Panc1 (cell line): ENCODE measurements around the gene UACA. TPM values are rescaled to one million over a fixed set of nuclear protein-coding genes. Genes with fewer than 3 reads are reported as not detected.

ENCODE experiments used
- ATAC-seq: fragments of 200-7000 bp; cut with Tn5 transposase; 2 replicates; pipeline ENCODE4 v1.9.1; 2020; ENCODE audit warnings: mild to moderate bottlenecking, moderate library complexity
- BruUV-seq: library from RNA; stranded (reverse); fragments of 400-500 nt; replicated peaks from 2 replicates; lab custom pipeline; 2021; lab: Mats Ljungman, UMichigan
- CTCF ChIA-PET: fragments of 300-600 bp; sonication (Branson Sonifier 250); formaldehyde crosslinking; loops from one replicate; lab custom pipeline; 2022; ENCODE audit warnings: antibody characterized with exemption; lab: Charles Lee
- POLR2A ChIA-PET: fragments of 300-600 bp; sonication (Branson Sonifier 250); formaldehyde crosslinking; loops from one replicate; lab custom pipeline; 2022; ENCODE audit warnings: antibody characterized with exemption; lab: Charles Lee
- DNase-seq: peaks from one replicate; pipeline ENCODE4 v3.0.0-alpha.2; 2010; ENCODE audit warnings: low read depth, low spot score
- H3K27ac ChIP-seq: 2 replicates; pipeline ENCODE4 v1.5.1; 2011; ENCODE audit warnings: mild to moderate bottlenecking, low read length, inconsistent platforms
- H3K27me3 ChIP-seq: fragments of 200-500 bp; sonication (Bioruptor generic); 2 replicates; pipeline ENCODE4 v1.6.0; 2014; ENCODE audit warnings: low read length, inconsistent platforms; ENCODE audit not compliant: control insufficient read depth, insufficient read depth
- H3K36me3 ChIP-seq: fragments of 200-500 bp; sonication (Bioruptor generic); 2 replicates; pipeline ENCODE4 v1.5.1; 2014; ENCODE audit warnings: inconsistent platforms, mild to moderate bottlenecking, low read length, moderate library complexity; ENCODE audit not compliant: control insufficient read depth, insufficient read depth
- H3K4me1 ChIP-seq: 2 replicates; pipeline ENCODE4 v1.5.1; 2011; ENCODE audit warnings: inconsistent platforms, mild to moderate bottlenecking, low read length, moderate library complexity; ENCODE audit not compliant: control insufficient read depth, insufficient read depth
- H3K4me3 ChIP-seq, 2 experiments: 2 replicates each; pipeline ENCODE4 v1.5.1; 2011 to 2012; ENCODE audit warnings: low read depth in 2 of 2, low read length in 2 of 2, mild to moderate bottlenecking in 2 of 2, inconsistent platforms in 1 of 2, moderate library complexity in 1 of 2
- H3K9me3 ChIP-seq: fragments of 200-500 bp; sonication (Bioruptor generic); 2 replicates; pipeline ENCODE4 v1.5.1; 2014; ENCODE audit warnings: low read depth, mild to moderate bottlenecking, inconsistent platforms, low read length, moderate library complexity; ENCODE audit not compliant: control insufficient read depth, insufficient read depth
- CTCF ChIP-seq: fragments of 450-650 bp; IDR thresholded peaks from 2 replicates; pipeline ENCODE4 v1.5.1; 2017; ENCODE audit warnings: mild to moderate bottlenecking
- POLR2AphosphoS5 ChIP-seq: IDR thresholded peaks from 2 replicates; pipeline ENCODE4 v1.6.1; 2012; ENCODE audit warnings: mild to moderate bottlenecking, low read depth, low read length, moderate library complexity
- REST ChIP-seq, 2 experiments: IDR thresholded peaks; 2 replicates each; pipeline ENCODE4 v1.6.1; 2011 to 2012; ENCODE audit warnings: low read depth in 2 of 2, control low read depth in 1 of 2, low read length in 1 of 2, mild to moderate bottlenecking in 1 of 2, moderate library complexity in 1 of 2; ENCODE audit not compliant: insufficient read depth in 1 of 2
- SIN3A ChIP-seq: IDR thresholded peaks from 2 replicates; pipeline ENCODE4 v1.6.1; 2012; ENCODE audit warnings: low read depth, mild to moderate bottlenecking, low read length, moderate library complexity, borderline replicate concordance; ENCODE audit not compliant: insufficient read depth
- TCF7L2 ChIP-seq: IDR thresholded peaks from 2 replicates; pipeline ENCODE4 v1.6.1; 2011; ENCODE audit warnings: mild to moderate bottlenecking, low read depth, low read length, inconsistent platforms
- in situ Hi-C: cut with HindIII; loops from 2 replicates; pipeline ENCODE4 v1.10.0; 2016; ENCODE audit warnings: low sequenced_read_pairs, low pct_unique_long_range_greater_than_20kb
- intact Hi-C: fragments of 100-400 bp; cut with micrococcal nuclease; formaldehyde crosslinking; loops from one replicate; pipeline ENCODE4 v1.10.0; 2022; ENCODE audit not compliant: unreplicated experiment
- total RNA-seq: library from RNA; stranded (reverse); gene quantifications from one replicate; pipeline ENCODE4 v1.2.1, GENCODE V29; 2021; ENCODE audit not compliant: unreplicated experiment

UACA gene
- total RNA-seq, 1 experiment from 2014 or later, result 303 TPM

GRCh38 chr15:70704731-70705130, 58.6 kb downstream of the UACA start:
- Histone ChIP-seq H3K4me3 (no peak overlapping the region), H3K27me3 (no peaks in the 10 kb centered on the region), H3K9me3 (no peaks in the 10 kb centered on the region), H3K27ac (peak overlapping the region; percentile 94), H3K4me1 (peaks cover 83% of the 10 kb centered on the region), H3K36me3 (no peaks in the 10 kb centered on the region; the same call in 1 of the 2 replicates)
- intact Hi-C loops (no loop called here), in situ Hi-C loops (no loop called here)
- DNase-seq (no peak), ATAC-seq (no peak)
- no peak for TF ChIP-seq CTCF
- no peak for TF ChIP-seq SIN3A
- TF ChIP-seq POLR2AphosphoS5, result 0 out of 2 replicates have a peak, but pooled peaks have one; percentile 25
- TF ChIP-seq REST (IDR thresholded peaks at IDR 0.05; ENCODE audit: insufficient read depth in 1 of 2, low read depth in 2 of 2, low read length in 1 of 2), result no peak
- no peak for TF ChIP-seq TCF7L2
- no TSS peak for BruUV-seq
- CTCF ChIA-PET, result interaction anchor here (1.8 kb wide), 1 partner anchor 18 kb away, joined by 5 read pairs; no protein-coding TSS in a partner anchor
- POLR2A ChIA-PET, result interaction anchor here (0.6 kb wide), 1 partner anchor 456 kb away, joined by 5 read pairs; no protein-coding TSS in a partner anchor

- CTCF ChIA-PET, result interaction anchor here (1.8 kb wide), 1 partner anchor 18 kb away, joined by 5 read pairs; no protein-coding TSS in a partner anchor
- DNase-seq (no peak), ATAC-seq (0 out of 2 replicates have a peak, but pooled peaks have one; percentile 15)
- no TSS peak for BruUV-seq
- in situ Hi-C loops, result no loop called here
- H3K27me3 ChIP-seq, result no peaks in the 10 kb centered on the region
- H3K9me3 ChIP-seq, result no peaks in the 10 kb centered on the region
- no peaks in the 10 kb centered on the region; the same call in 1 of the 2 replicates for H3K36me3 ChIP-seq
- intact Hi-C loops, result no loop called here
- POLR2A ChIA-PET, result interaction anchor here (1.0 kb wide), 1 partner anchor 21 kb away, joined by 3 read pairs; no protein-coding TSS in a partner anchor
- TF ChIP-seq REST (IDR thresholded peaks at IDR 0.05; ENCODE audit: insufficient read depth in 1 of 2, low read depth in 2 of 2, low read length in 1 of 2), result no peak
- no peak for TF ChIP-seq SIN3A
- TF ChIP-seq TCF7L2, result no peak
- no peak for TF ChIP-seq CTCF
- no peak for TF ChIP-seq POLR2AphosphoS5
- H3K27ac ChIP-seq, result peak overlapping the region; percentile 94
- H3K4me1 ChIP-seq, result peaks cover 86% of the 10 kb centered on the region
- 0 out of 4 replicates have a peak overlapping the region, but pooled peaks of 1 of the 2 experiments have one; percentile 7 for H3K4me3 ChIP-seq
These were observed 59.2 kb downstream of the UACA start for GRCh38 chr15:70704166-70704565.
